HAP-1 (cell line): ENCODE measurements around the gene EFNA1.

Source experiments
- DNase-seq, 2 experiments: peaks; one replicate each; pipeline ENCODE4 v3.0.0-alpha.2; 2016 to 2020; ENCODE audit warnings: low spot score in 2 of 2
- H3K27me3 ChIP-seq: fragments of 250-450 bp; sonication (Bioruptor Pico); 2 replicates; pipeline ENCODE4 v1.5.1; 2020; ENCODE audit warnings: low read depth, mild to moderate bottlenecking, moderate library complexity
- H3K36me3 ChIP-seq: fragments of 250-450 bp; sonication (Bioruptor Pico); replicated peaks from 2 replicates; pipeline ENCODE4 v1.5.1; 2020; ENCODE audit warnings: mild to moderate bottlenecking
- H3K4me1 ChIP-seq: fragments of 250-450 bp; sonication (Bioruptor Pico); 2 replicates; pipeline ENCODE4 v1.5.1; 2020; ENCODE audit warnings: mild to moderate bottlenecking
- H3K4me3 ChIP-seq: fragments of 250-450 bp; sonication (Bioruptor Pico); 2 replicates; pipeline ENCODE4 v1.5.1; 2020; ENCODE audit warnings: mild to moderate bottlenecking, moderate library complexity
- H3K9me3 ChIP-seq: fragments of 250-450 bp; sonication (Bioruptor Pico); 2 replicates; pipeline ENCODE4 v1.5.1; 2020; ENCODE audit warnings: mild to moderate bottlenecking, moderate library complexity
- in situ Hi-C: fragments of 300-500 bp; cut with MboI; formaldehyde crosslinking; loops from 3 replicates; pipeline ENCODE4 v1.14.3; 2020; ENCODE audit warnings: low sequenced_read_pairs, inconsistent platforms, mixed read lengths

EFNA1 gene

GRCh38 chr1:155172732-155173477, 45.2 kb downstream of the EFNA1 start, which contains the start of gene KRTCAP2:
Gene KRTCAP2 (minus strand): TSS chr1:155173304. CDS start chr1:155173224, 80 bp downstream.
- Histone ChIP-seq H3K9me3 (no peaks in the 10 kb centered on the region), H3K36me3 (peaks cover 12% of the 10 kb centered on the region), H3K27me3 (no peaks in the 10 kb centered on the region), H3K4me1 (no peaks in the 10 kb centered on the region; the same call in 1 of the 2 replicates), H3K4me3 (peak within 1 kb of the TSS; percentile 71)
- DNase-seq, result peak; percentile 95 to 96
- in situ Hi-C loops, result no loop called here

GRCh38 chr1:155173478-155174323, 46.0 kb downstream of the EFNA1 start, which contains the start of gene TRIM46:
Gene TRIM46 (plus strand): TSS chr1:155173849. CDS start chr1:155173967, 118 bp downstream.
- in situ Hi-C loops, result no loop called here
- H3K36me3 ChIP-seq, result peaks cover 12% of the 10 kb centered on the region
- DNase-seq, result no peak
- H3K4me3 ChIP-seq, result peak within 1 kb of the TSS; percentile 71
- no peaks in the 10 kb centered on the region for H3K9me3 ChIP-seq
- no peaks in the 10 kb centered on the region; the same call in 1 of the 2 replicates for H3K4me1 ChIP-seq
- no peaks in the 10 kb centered on the region for H3K27me3 ChIP-seq

- Histone ChIP-seq H3K9me3 (no peaks in the 10 kb centered on the region), H3K36me3 (peaks cover 8% of the 10 kb centered on the region), H3K4me1 (no peaks in the 10 kb centered on the region; the same call in 1 of the 2 replicates), H3K4me3 (no peak overlapping the region), H3K27me3 (no peaks in the 10 kb centered on the region)
- in situ Hi-C loops, result no loop called here
- DNase-seq, result no peak
Measured at GRCh38 chr1:155174324-155175280, 46.9 kb downstream of the EFNA1 start.

- in situ Hi-C loops, result no loop called here
- H3K36me3 ChIP-seq, result peaks cover 4% of the 10 kb centered on the region
- H3K4me3 ChIP-seq, result no peak overlapping the region
- no peaks in the 10 kb centered on the region for H3K27me3 ChIP-seq
- DNase-seq, result peak in 1 of 2 experiments; percentile 7
- H3K9me3 ChIP-seq, result no peaks in the 10 kb centered on the region
- H3K4me1 ChIP-seq, result no peaks in the 10 kb centered on the region; the same call in 1 of the 2 replicates
Measured at GRCh38 chr1:155175281-155175926, 47.7 kb downstream of the EFNA1 start.

- in situ Hi-C loops, result no loop called here
- Histone ChIP-seq H3K4me3 (no peak overlapping the region), H3K4me1 (no peaks in the 10 kb centered on the region; the same call in 1 of the 2 replicates), H3K27me3 (no peaks in the 10 kb centered on the region), H3K36me3 (0 out of 2 replicates have a peak, but pooled peaks cover 2% of the 10 kb centered on the region), H3K9me3 (no peaks in the 10 kb centered on the region)
- peak in 1 of 2 experiments; percentile 11 for DNase-seq
Measured at GRCh38 chr1:155175927-155176371, 48.3 kb downstream of the EFNA1 start.

- Histone ChIP-seq H3K36me3 (no peaks in the 10 kb centered on the region), H3K4me3 (no peak overlapping the region), H3K27me3 (no peaks in the 10 kb centered on the region), H3K9me3 (no peaks in the 10 kb centered on the region), H3K4me1 (no peaks in the 10 kb centered on the region; the same call in 1 of the 2 replicates)
- DNase-seq, result peak; percentile 55 to 90
- in situ Hi-C loops, result no loop called here
Measured at GRCh38 chr1:155176544-155177071, 48.9 kb downstream of the EFNA1 start.

GRCh38 chr1:155177192-155177917, 49.7 kb downstream of the EFNA1 start:
- in situ Hi-C loops, result no loop called here
- H3K4me1 ChIP-seq, result no peaks in the 10 kb centered on the region; the same call in 1 of the 2 replicates
- no peaks in the 10 kb centered on the region for H3K36me3 ChIP-seq
- peak in 1 of 2 experiments; percentile 5 for DNase-seq
- no peaks in the 10 kb centered on the region for H3K9me3 ChIP-seq
- H3K27me3 ChIP-seq, result no peaks in the 10 kb centered on the region
- no peak overlapping the region for H3K4me3 ChIP-seq

- no peak for DNase-seq
- no peaks in the 10 kb centered on the region for H3K36me3 ChIP-seq
- H3K4me3 ChIP-seq, result no peak overlapping the region
- in situ Hi-C loops, result no loop called here
- H3K27me3 ChIP-seq, result no peaks in the 10 kb centered on the region
- H3K9me3 ChIP-seq, result no peaks in the 10 kb centered on the region
- no peaks in the 10 kb centered on the region; the same call in 1 of the 2 replicates for H3K4me1 ChIP-seq
Measured at GRCh38 chr1:155177918-155178281, 50.2 kb downstream of the EFNA1 start.

GRCh38 chr1:155178441-155179111, 50.9 kb downstream of the EFNA1 start:
- in situ Hi-C loops, result no loop called here
- Histone ChIP-seq H3K4me3 (no peak overlapping the region), H3K9me3 (no peaks in the 10 kb centered on the region), H3K36me3 (no peaks in the 10 kb centered on the region), H3K27me3 (peaks cover 5% of the 10 kb centered on the region), H3K4me1 (no peaks in the 10 kb centered on the region; the same call in 1 of the 2 replicates)
- DNase-seq, result peak in 1 of 2 experiments; percentile 3

GRCh38 chr1:155179112-155180031, 51.7 kb downstream of the EFNA1 start:
- H3K9me3 ChIP-seq, result no peaks in the 10 kb centered on the region
- H3K4me3 ChIP-seq, result no peak overlapping the region
- H3K36me3 ChIP-seq, result no peaks in the 10 kb centered on the region
- in situ Hi-C loops, result no loop called here
- no peaks in the 10 kb centered on the region for H3K4me1 ChIP-seq
- peaks cover 5% of the 10 kb centered on the region for H3K27me3 ChIP-seq
- DNase-seq, result peak in 1 of 2 experiments; percentile 8
